Panc1 (cell line): ENCODE data around the gene C8B. TPM values are rescaled to one million over a fixed set of nuclear protein-coding genes. Genes with fewer than 3 reads are reported as not detected.

Source experiments
- ATAC-seq: fragments of 200-7000 bp; cut with Tn5 transposase; 2 replicates; pipeline ENCODE4 v1.9.1; 2020; ENCODE audit warnings: mild to moderate bottlenecking, moderate library complexity
- BruUV-seq: library from RNA; stranded (reverse); fragments of 400-500 nt; replicated peaks from 2 replicates; lab custom pipeline; 2021; lab: Mats Ljungman, UMichigan
- CTCF ChIA-PET: fragments of 300-600 bp; sonication (Branson Sonifier 250); formaldehyde crosslinking; loops from one replicate; lab custom pipeline; 2022; ENCODE audit warnings: antibody characterized with exemption; lab: Charles Lee
- POLR2A ChIA-PET: fragments of 300-600 bp; sonication (Branson Sonifier 250); formaldehyde crosslinking; loops from one replicate; lab custom pipeline; 2022; ENCODE audit warnings: antibody characterized with exemption; lab: Charles Lee
- DNase-seq: peaks from one replicate; pipeline ENCODE4 v3.0.0-alpha.2; 2010; ENCODE audit warnings: low read depth, low spot score
- H3K27ac ChIP-seq: 2 replicates; pipeline ENCODE4 v1.5.1; 2011; ENCODE audit warnings: mild to moderate bottlenecking, low read length, inconsistent platforms
- H3K27me3 ChIP-seq: fragments of 200-500 bp; sonication (Bioruptor generic); 2 replicates; pipeline ENCODE4 v1.6.0; 2014; ENCODE audit warnings: low read length, inconsistent platforms; ENCODE audit not compliant: control insufficient read depth, insufficient read depth
- H3K36me3 ChIP-seq: fragments of 200-500 bp; sonication (Bioruptor generic); 2 replicates; pipeline ENCODE4 v1.5.1; 2014; ENCODE audit warnings: inconsistent platforms, mild to moderate bottlenecking, low read length, moderate library complexity; ENCODE audit not compliant: control insufficient read depth, insufficient read depth
- H3K4me1 ChIP-seq: 2 replicates; pipeline ENCODE4 v1.5.1; 2011; ENCODE audit warnings: inconsistent platforms, mild to moderate bottlenecking, low read length, moderate library complexity; ENCODE audit not compliant: control insufficient read depth, insufficient read depth
- H3K4me3 ChIP-seq, 2 experiments: 2 replicates each; pipeline ENCODE4 v1.5.1; 2011 to 2012; ENCODE audit warnings: low read depth in 2 of 2, low read length in 2 of 2, mild to moderate bottlenecking in 2 of 2, inconsistent platforms in 1 of 2, moderate library complexity in 1 of 2
- H3K9me3 ChIP-seq: fragments of 200-500 bp; sonication (Bioruptor generic); 2 replicates; pipeline ENCODE4 v1.5.1; 2014; ENCODE audit warnings: low read depth, mild to moderate bottlenecking, inconsistent platforms, low read length, moderate library complexity; ENCODE audit not compliant: control insufficient read depth, insufficient read depth
- CTCF ChIP-seq: fragments of 450-650 bp; IDR thresholded peaks from 2 replicates; pipeline ENCODE4 v1.5.1; 2017; ENCODE audit warnings: mild to moderate bottlenecking
- POLR2AphosphoS5 ChIP-seq: IDR thresholded peaks from 2 replicates; pipeline ENCODE4 v1.6.1; 2012; ENCODE audit warnings: mild to moderate bottlenecking, low read depth, low read length, moderate library complexity
- SIN3A ChIP-seq: IDR thresholded peaks from 2 replicates; pipeline ENCODE4 v1.6.1; 2012; ENCODE audit warnings: low read depth, mild to moderate bottlenecking, low read length, moderate library complexity, borderline replicate concordance; ENCODE audit not compliant: insufficient read depth
- TCF7L2 ChIP-seq: IDR thresholded peaks from 2 replicates; pipeline ENCODE4 v1.6.1; 2011; ENCODE audit warnings: mild to moderate bottlenecking, low read depth, low read length, inconsistent platforms
- in situ Hi-C: cut with HindIII; loops from 2 replicates; pipeline ENCODE4 v1.10.0; 2016; ENCODE audit warnings: low sequenced_read_pairs, low pct_unique_long_range_greater_than_20kb
- intact Hi-C: fragments of 100-400 bp; cut with micrococcal nuclease; formaldehyde crosslinking; loops from one replicate; pipeline ENCODE4 v1.10.0; 2022; ENCODE audit not compliant: unreplicated experiment
- total RNA-seq: library from RNA; stranded (reverse); gene quantifications from one replicate; pipeline ENCODE4 v1.2.1, GENCODE V29; 2021; ENCODE audit not compliant: unreplicated experiment
- TF ChIP-seq, protein P1 (sequence below), 2 experiments: IDR thresholded peaks; 2 replicates each; pipeline ENCODE4 v1.6.1; 2011 to 2012; ENCODE audit warnings: low read depth in 2 of 2, control low read depth in 1 of 2, low read length in 1 of 2, mild to moderate bottlenecking in 1 of 2, moderate library complexity in 1 of 2; ENCODE audit not compliant: insufficient read depth in 1 of 2

C8B gene
- total RNA-seq, 1 experiment from 2014 or later = not detected

DNA sequence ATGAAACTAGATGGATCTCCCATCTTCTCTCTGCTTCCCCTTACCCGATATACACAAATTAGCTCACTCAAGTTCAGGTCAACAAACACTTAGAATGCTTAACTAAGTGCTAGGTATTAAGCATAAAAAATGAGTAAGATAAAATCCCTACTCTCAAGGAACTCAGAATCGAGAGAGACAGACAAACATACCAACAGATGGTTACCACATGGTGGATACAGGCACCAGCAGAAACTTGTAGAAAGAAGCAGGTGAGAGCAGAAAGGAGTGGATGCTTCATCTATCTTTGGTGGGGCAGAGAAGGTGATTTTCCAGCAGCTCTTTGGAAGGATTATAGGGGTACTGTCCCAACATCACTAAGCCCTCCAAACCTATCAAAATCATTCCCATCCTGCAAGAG lies 32.2 kb downstream of the C8B start:
- H3K27ac ChIP-seq = no peak overlapping the region
- intact Hi-C loops (no loop called here), in situ Hi-C loops (no loop called here)
- H3K4me1 ChIP-seq = no peaks in the 10 kb centered on the region
- H3K9me3 ChIP-seq = no peaks in the 10 kb centered on the region
- no TSS peak for BruUV-seq
- ChIA-PET CTCF (no interaction called here), POLR2A (no interaction called here)
- no peak for DNase-seq
- no peak for ATAC-seq
- H3K27me3 ChIP-seq = no peaks in the 10 kb centered on the region
- H3K4me3 ChIP-seq = no peak overlapping the region
- no peak for TF ChIP-seq POLR2AphosphoS5
- no peak for TF ChIP-seq TCF7L2
- TF ChIP-seq, protein P1, sequence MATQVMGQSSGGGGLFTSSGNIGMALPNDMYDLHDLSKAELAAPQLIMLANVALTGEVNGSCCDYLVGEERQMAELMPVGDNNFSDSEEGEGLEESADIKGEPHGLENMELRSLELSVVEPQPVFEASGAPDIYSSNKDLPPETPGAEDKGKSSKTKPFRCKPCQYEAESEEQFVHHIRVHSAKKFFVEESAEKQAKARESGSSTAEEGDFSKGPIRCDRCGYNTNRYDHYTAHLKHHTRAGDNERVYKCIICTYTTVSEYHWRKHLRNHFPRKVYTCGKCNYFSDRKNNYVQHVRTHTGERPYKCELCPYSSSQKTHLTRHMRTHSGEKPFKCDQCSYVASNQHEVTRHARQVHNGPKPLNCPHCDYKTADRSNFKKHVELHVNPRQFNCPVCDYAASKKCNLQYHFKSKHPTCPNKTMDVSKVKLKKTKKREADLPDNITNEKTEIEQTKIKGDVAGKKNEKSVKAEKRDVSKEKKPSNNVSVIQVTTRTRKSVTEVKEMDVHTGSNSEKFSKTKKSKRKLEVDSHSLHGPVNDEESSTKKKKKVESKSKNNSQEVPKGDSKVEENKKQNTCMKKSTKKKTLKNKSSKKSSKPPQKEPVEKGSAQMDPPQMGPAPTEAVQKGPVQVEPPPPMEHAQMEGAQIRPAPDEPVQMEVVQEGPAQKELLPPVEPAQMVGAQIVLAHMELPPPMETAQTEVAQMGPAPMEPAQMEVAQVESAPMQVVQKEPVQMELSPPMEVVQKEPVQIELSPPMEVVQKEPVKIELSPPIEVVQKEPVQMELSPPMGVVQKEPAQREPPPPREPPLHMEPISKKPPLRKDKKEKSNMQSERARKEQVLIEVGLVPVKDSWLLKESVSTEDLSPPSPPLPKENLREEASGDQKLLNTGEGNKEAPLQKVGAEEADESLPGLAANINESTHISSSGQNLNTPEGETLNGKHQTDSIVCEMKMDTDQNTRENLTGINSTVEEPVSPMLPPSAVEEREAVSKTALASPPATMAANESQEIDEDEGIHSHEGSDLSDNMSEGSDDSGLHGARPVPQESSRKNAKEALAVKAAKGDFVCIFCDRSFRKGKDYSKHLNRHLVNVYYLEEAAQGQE (IDR thresholded peaks at IDR 0.05; ENCODE audit: insufficient read depth in 1 of 2, low read depth in 2 of 2, low read length in 1 of 2) = no peak
- TF ChIP-seq SIN3A = no peak
- TF ChIP-seq CTCF = no peak
- no peaks in the 10 kb centered on the region for H3K36me3 ChIP-seq

GRCh38 chr1:56933161-56933560 lies 32.7 kb downstream of the C8B start:
- Histone ChIP-seq H3K4me3 (no peak overlapping the region), H3K4me1 (no peaks in the 10 kb centered on the region), H3K9me3 (no peaks in the 10 kb centered on the region), H3K27ac (no peak overlapping the region), H3K36me3 (no peaks in the 10 kb centered on the region), H3K27me3 (no peaks in the 10 kb centered on the region)
- DNase-seq (no peak), ATAC-seq (no peak)
- no TSS peak for BruUV-seq
- POLR2A ChIA-PET = no interaction called here
- no peak for TF ChIP-seq POLR2AphosphoS5
- TF ChIP-seq CTCF = no peak
- TF ChIP-seq SIN3A = no peak
- TF ChIP-seq, protein P1 (IDR thresholded peaks at IDR 0.05; ENCODE audit: insufficient read depth in 1 of 2, low read depth in 2 of 2, low read length in 1 of 2) = no peak
- TF ChIP-seq TCF7L2 = no peak
- CTCF ChIA-PET = no interaction called here
- in situ Hi-C loops = no loop called here
- intact Hi-C loops = no loop called here
